ENCODE results near the gene CKS1B. TPM values are rescaled to one million over a fixed set of nuclear protein-coding genes. Genes with fewer than 3 reads are reported as not detected.

The CKS1B gene
- total and polyA plus RNA-seq, 3 experiments from 2014 or later = 46.8 to 126 (median 125) TPM

DNA sequence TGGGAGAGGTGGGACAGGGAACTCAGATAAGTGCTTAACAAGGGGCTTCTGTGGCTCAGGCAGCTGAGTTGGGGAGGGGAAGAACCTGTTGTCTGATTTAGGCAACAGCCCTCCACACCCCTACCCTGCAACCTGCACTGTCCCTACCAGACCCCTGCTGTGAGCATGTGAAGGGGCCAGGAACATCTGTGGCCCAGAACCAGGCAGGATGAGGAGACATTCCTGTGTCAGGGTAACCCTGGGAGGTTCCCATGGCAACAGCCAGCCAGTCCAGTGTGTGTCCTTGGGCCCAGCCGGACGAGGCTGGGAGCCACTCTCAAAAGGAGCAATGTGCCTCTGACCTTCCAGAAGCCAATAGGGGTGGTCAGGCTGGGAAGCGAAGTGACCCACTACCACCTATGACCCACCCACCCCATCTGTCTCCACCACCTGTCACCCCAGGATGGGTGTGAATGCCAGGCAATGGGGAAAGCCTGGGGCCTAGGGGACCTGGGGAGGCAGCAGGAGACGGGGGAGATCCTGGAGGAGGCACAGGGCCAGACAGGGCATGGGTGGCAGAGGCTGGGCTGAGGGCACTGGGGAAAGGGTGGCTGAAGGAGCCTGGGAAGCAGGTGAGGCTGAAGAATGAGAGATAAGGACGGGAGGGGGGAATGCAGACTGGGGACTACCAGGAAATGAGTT lies 33.0 kb upstream of the CKS1B start:
- ChIA-PET POLR2A (interaction anchor here (2.6 kb wide), 1 partner anchor 13 kb away, joined by 15 read pairs; the partner anchor contains the start of gene PBXIP1), CTCF (interaction anchor here (1.0 to 2.3 kb wide), 3 partner anchors 57 to 120 kb away, joined by 3 to 9 read pairs (median 6); no protein-coding TSS in a partner anchor)
- no peak overlapping the region for H3K4me3 ChIP-seq (ENCODE audit: low read length)
- Mint-ChIP-seq H3K36me3 (peaks cover 3 to 42% (median 4%) of the 10 kb centered on the region in 3 donors), H3K27me3 (peaks cover 0 to 3% of the 10 kb centered on the region in 2 donors), H3K27ac (peak overlapping the region; percentile 74 to 98 (median 88)), H3K9me3 (no peaks in the 10 kb centered on the region), H3K4me3 (peak overlapping the region in 2 of 7 donors; percentile 20 to 44), H3K4me1 (peaks cover 56 to 84% (median 69%) of the 10 kb centered on the region in 3 donors)
- peak overlapping the region; percentile 35 for H3K27ac ChIP-seq (ENCODE audit: low read depth, low read length)
- H3K36me3 ChIP-seq (ENCODE audit: insufficient read depth, low read length) = peaks cover 22% of the 10 kb centered on the region
- no peaks in the 10 kb centered on the region for H3K9me3 ChIP-seq (ENCODE audit: low read length)
- H3K4me1 ChIP-seq (ENCODE audit: insufficient read depth, low read length) = peaks cover 59% of the 10 kb centered on the region
- no peaks in the 10 kb centered on the region for H3K27me3 ChIP-seq (ENCODE audit: insufficient read depth, low read length, poor library complexity, severe bottlenecking)
- DNase-seq = no peak

DNA sequence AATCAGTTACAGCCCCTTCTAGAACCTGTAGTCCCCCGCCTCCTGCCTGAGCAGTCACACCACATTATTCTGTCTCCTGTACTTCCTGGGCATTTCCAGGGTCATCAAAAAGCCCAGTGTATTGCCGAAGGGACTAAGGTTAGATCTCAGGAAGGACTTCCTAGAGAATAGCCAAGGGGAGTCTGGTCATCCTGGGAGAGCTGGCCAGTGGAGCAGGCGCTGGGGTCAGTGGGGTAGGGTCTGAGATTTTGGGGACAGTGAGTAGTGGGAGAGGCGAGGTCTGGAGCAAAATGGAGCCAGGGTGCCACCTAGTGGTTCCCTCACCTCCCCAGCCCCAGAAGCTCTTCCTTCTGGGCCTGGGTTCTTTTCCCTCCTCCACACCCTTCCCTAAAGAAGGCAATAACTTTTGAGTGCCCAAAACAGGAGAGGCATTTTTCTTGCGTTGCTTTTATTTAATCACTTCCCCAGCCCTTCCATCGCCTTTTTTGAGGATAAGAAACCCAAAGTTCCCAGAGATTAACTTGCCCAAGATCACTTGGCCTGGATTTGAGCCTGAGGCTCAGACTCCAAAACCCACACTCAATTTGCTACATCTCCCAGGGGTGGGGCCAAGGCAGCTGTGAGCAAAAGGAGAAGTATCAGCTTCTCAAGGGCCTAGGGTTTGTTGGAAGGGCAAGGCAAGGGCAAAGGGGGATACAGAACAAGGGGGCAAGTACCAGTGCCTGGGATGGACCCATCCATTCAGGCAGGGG lies 30.7 kb upstream of the CKS1B start:
- no peaks in the 10 kb centered on the region for H3K27me3 ChIP-seq (ENCODE audit: insufficient read depth, low read length, poor library complexity, severe bottlenecking)
- no peaks in the 10 kb centered on the region for H3K9me3 Mint-ChIP-seq
- H3K4me1 ChIP-seq (ENCODE audit: insufficient read depth, low read length) = peaks cover 54% of the 10 kb centered on the region
- no peak overlapping the region for H3K4me3 ChIP-seq (ENCODE audit: low read length)
- H3K27me3 Mint-ChIP-seq = peaks cover 0 to 3% of the 10 kb centered on the region in 2 donors
- no peak for DNase-seq
- ChIA-PET CTCF (interaction anchor here (0.7 to 2.6 kb wide), 9 partner anchors 17 to 274 kb away, joined by 3 to 7 read pairs (median 4); partner anchors contain the start of gene PYGO2), POLR2A (interaction anchor here (0.6 kb wide), 1 partner anchor 9 kb away, joined by 3 read pairs; no protein-coding TSS in a partner anchor)
- peak overlapping the region; percentile 17 for H3K27ac ChIP-seq (ENCODE audit: low read depth, low read length)
- H3K36me3 ChIP-seq (ENCODE audit: insufficient read depth, low read length) = peaks cover 42% of the 10 kb centered on the region
- peak overlapping the region; percentile 66 to 98 (median 90) for H3K27ac Mint-ChIP-seq
- peaks cover 47 to 69% (median 57%) of the 10 kb centered on the region in 3 donors for H3K4me1 Mint-ChIP-seq
- peaks cover 8 to 55% (median 8%) of the 10 kb centered on the region in 3 donors for H3K36me3 Mint-ChIP-seq
- H3K9me3 ChIP-seq (ENCODE audit: low read length) = no peaks in the 10 kb centered on the region
- peak overlapping the region; percentile 11 to 78 (median 55) for H3K4me3 Mint-ChIP-seq

- Histone ChIP-seq H3K9me3 (ENCODE audit: low read length) (no peaks in the 10 kb centered on the region), H3K4me3 (ENCODE audit: low read length) (no peak overlapping the region), H3K27me3 (ENCODE audit: insufficient read depth, low read length, poor library complexity, severe bottlenecking) (no peaks in the 10 kb centered on the region), H3K36me3 (ENCODE audit: insufficient read depth, low read length) (peaks cover 43% of the 10 kb centered on the region), H3K4me1 (ENCODE audit: insufficient read depth, low read length) (peaks cover 54% of the 10 kb centered on the region), H3K27ac (ENCODE audit: low read depth, low read length) (peak overlapping the region; percentile 24)
- H3K4me3 Mint-ChIP-seq = peak overlapping the region in 4 of 7 donors; percentile 16 to 44 (median 30)
- DNase-seq = no peak
- no peaks in the 10 kb centered on the region for H3K9me3 Mint-ChIP-seq
- ChIA-PET POLR2A (no interaction called here), CTCF (interaction anchor here (0.7 to 2.6 kb wide), 10 partner anchors 8 to 275 kb away, joined by 3 to 7 read pairs (median 4); partner anchors contain the start of genes PMVK and PYGO2)
- peak overlapping the region in 6 of 8 donors; percentile 88 to 98 (median 92) for H3K27ac Mint-ChIP-seq
- H3K27me3 Mint-ChIP-seq = peaks cover 0 to 4% of the 10 kb centered on the region in 2 donors
- H3K4me1 Mint-ChIP-seq = peaks cover 46 to 70% (median 60%) of the 10 kb centered on the region in 3 donors
- H3K36me3 Mint-ChIP-seq = peaks cover 8 to 63% (median 9%) of the 10 kb centered on the region in 3 donors
Observed at GRCh38 chr1:154944401-154945159, 29.9 kb upstream of the CKS1B start.

- H3K9me3 Mint-ChIP-seq = no peaks in the 10 kb centered on the region
- Histone ChIP-seq H3K27ac (ENCODE audit: low read depth, low read length) (peak overlapping the region; percentile 24), H3K27me3 (ENCODE audit: insufficient read depth, low read length, poor library complexity, severe bottlenecking) (no peaks in the 10 kb centered on the region), H3K4me1 (ENCODE audit: insufficient read depth, low read length) (peaks cover 50% of the 10 kb centered on the region), H3K9me3 (ENCODE audit: low read length) (no peaks in the 10 kb centered on the region), H3K36me3 (ENCODE audit: insufficient read depth, low read length) (peaks cover 45% of the 10 kb centered on the region), H3K4me3 (ENCODE audit: low read length) (no peak overlapping the region)
- DNase-seq = no peak
- POLR2A ChIA-PET = interaction anchor here (0.7 to 0.8 kb wide), 2 partner anchors 8 to 36 kb away, joined by 3 read pairs; partner anchors contain the start of gene PMVK
- peaks cover 43 to 66% (median 57%) of the 10 kb centered on the region in 3 donors for H3K4me1 Mint-ChIP-seq
- CTCF ChIA-PET = interaction anchor here (1.1 to 2.6 kb wide), 3 partner anchors 9 to 49 kb away, joined by 3 to 7 read pairs (median 7); partner anchors contain the start of genes PMVK and PYGO2
- H3K27ac Mint-ChIP-seq = peak overlapping the region in 6 of 8 donors; percentile 17 to 98 (median 64)
- H3K36me3 Mint-ChIP-seq = peaks cover 8 to 67% (median 9%) of the 10 kb centered on the region in 3 donors
- peaks cover 0 to 4% of the 10 kb centered on the region in 2 donors for H3K27me3 Mint-ChIP-seq
- peak overlapping the region in 2 of 7 donors; percentile 27 to 44 for H3K4me3 Mint-ChIP-seq
Observed at GRCh38 chr1:154945160-154945961, 29.1 kb upstream of the CKS1B start.

DNA sequence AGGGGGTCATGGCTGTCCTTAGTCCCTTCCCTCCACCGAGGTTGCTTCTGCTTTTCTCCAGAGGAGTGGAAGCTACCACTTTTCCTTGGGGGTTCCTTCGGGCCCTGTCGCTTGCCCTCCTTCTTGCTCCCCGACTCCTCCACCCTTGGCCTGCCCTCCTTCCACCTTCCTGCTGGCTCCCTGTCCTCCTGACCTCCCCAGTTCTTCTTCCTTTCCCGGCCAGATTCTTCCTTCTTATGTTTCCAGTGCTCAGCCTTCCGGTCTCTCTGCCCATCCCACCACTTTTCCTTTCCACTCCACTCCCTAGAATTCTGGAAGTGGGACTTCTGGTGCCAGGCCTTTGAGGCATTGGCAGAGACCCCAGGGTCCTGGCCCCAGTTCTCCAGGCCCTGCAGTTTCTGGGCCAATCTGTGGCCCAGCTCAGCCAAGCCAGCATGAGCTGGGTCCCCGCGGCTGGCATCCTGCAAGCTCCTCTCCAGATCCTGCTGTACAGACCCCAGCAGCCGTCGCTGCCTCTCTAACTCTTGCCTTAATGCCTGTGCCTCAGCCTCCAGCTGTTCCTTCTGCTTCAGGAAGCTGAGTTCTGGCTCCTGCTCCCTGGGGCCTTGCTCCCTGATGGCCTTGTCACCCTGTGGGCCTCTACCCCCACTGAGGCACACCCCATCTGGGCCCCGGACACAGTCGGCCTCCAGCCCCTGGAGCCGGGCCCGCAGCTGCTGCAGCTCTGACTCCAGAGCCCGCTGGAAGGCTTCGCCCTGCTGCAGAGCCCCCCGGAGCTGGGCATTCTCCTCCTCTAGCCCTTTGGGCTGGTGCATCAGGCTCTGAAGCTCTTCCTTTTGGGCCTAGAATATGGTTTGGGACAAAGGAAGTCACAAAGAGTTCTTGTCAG lies 28.3 kb upstream of the CKS1B start:
- Mint-ChIP-seq H3K4me3 (peak overlapping the region in 1 of 7 donors; percentile 13), H3K27ac (peak overlapping the region in 7 of 8 donors; percentile 43 to 98 (median 65)), H3K36me3 (peaks cover 8 to 76% (median 13%) of the 10 kb centered on the region in 3 donors), H3K9me3 (no peaks in the 10 kb centered on the region), H3K27me3 (peaks cover 0 to 4% of the 10 kb centered on the region in 2 donors), H3K4me1 (peaks cover 43 to 66% (median 57%) of the 10 kb centered on the region in 3 donors)
- Histone ChIP-seq H3K36me3 (ENCODE audit: insufficient read depth, low read length) (peaks cover 54% of the 10 kb centered on the region), H3K4me3 (ENCODE audit: low read length) (no peak overlapping the region), H3K27ac (ENCODE audit: low read depth, low read length) (no peak overlapping the region), H3K27me3 (ENCODE audit: insufficient read depth, low read length, poor library complexity, severe bottlenecking) (no peaks in the 10 kb centered on the region), H3K4me1 (ENCODE audit: insufficient read depth, low read length) (peaks cover 50% of the 10 kb centered on the region), H3K9me3 (ENCODE audit: low read length) (no peaks in the 10 kb centered on the region)
- POLR2A ChIA-PET = interaction anchor here (0.7 to 0.8 kb wide), 2 partner anchors 35 to 279 kb away, joined by 3 read pairs; no protein-coding TSS in a partner anchor
- DNase-seq = no peak
- CTCF ChIA-PET = interaction anchor here (1.1 to 2.2 kb wide), 3 partner anchors 10 to 53 kb away, joined by 3 to 7 read pairs (median 5); partner anchors contain the start of gene PMVK

DNA sequence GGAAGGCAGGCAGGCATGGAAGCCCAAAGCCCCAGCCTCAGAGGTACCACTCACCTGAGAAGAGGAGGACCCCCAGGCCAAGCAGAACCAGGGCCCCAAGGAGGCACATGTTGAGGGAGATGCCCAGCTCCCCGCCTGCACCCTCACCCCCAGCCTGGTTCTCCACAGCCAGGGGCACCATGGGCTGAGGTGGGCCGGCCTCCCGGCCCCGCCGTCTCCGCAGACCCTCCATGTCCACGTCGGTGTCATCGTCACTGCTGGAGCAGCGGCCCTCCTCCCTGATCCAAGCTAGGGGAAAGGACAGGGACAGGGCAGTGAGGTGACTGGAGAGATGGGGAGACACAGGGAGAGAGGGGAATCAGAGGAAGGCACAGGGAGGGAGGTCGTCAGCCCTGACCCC lies 26.4 kb upstream of the CKS1B start:
- POLR2A ChIA-PET = interaction anchor here (1.0 kb wide), 1 partner anchor 12 kb away, joined by 4 read pairs; the partner anchor contains the start of gene PMVK
- peak overlapping the region in 5 of 8 donors; percentile 43 to 98 (median 89) for H3K27ac Mint-ChIP-seq
- no peak overlapping the region for H3K4me3 Mint-ChIP-seq
- Histone ChIP-seq H3K4me3 (ENCODE audit: low read length) (no peak overlapping the region), H3K36me3 (ENCODE audit: insufficient read depth, low read length) (peaks cover 56% of the 10 kb centered on the region), H3K9me3 (ENCODE audit: low read length) (no peaks in the 10 kb centered on the region), H3K27me3 (ENCODE audit: insufficient read depth, low read length, poor library complexity, severe bottlenecking) (no peaks in the 10 kb centered on the region), H3K4me1 (ENCODE audit: insufficient read depth, low read length) (peaks cover 50% of the 10 kb centered on the region), H3K27ac (ENCODE audit: low read depth, low read length) (no peak overlapping the region)
- CTCF ChIA-PET = interaction anchor here (1.0 to 1.2 kb wide), 2 partner anchors 46 to 68 kb away, joined by 3 read pairs; no protein-coding TSS in a partner anchor
- no peak for DNase-seq
- peaks cover 0 to 9% of the 10 kb centered on the region in 2 donors for H3K27me3 Mint-ChIP-seq
- peaks cover 46 to 66% (median 57%) of the 10 kb centered on the region in 3 donors for H3K4me1 Mint-ChIP-seq
- no peaks in the 10 kb centered on the region for H3K9me3 Mint-ChIP-seq
- H3K36me3 Mint-ChIP-seq = peaks cover 8 to 94% (median 13%) of the 10 kb centered on the region in 3 donors
